UCSD-AML1 (cell line): ENCODE measurements around the gene SMG1.

Source experiments
- DNase-seq: peaks from one replicate; lab custom pipeline; 2025; ENCODE audit not compliant: unreplicated experiment; lab: John Stamatoyannopoulos, UW

The SMG1 gene

GRCh38 chr16:18855196-18855595 lies 71.0 kb downstream of the SMG1 start:
- DNase-seq, result no peak

- DNase-seq, result no peak
These were observed 72.5 kb downstream of the SMG1 start for GRCh38 chr16:18853694-18854093.

GRCh38 chr16:18852647-18853046 lies 73.6 kb downstream of the SMG1 start:
- no peak for DNase-seq

DNA sequence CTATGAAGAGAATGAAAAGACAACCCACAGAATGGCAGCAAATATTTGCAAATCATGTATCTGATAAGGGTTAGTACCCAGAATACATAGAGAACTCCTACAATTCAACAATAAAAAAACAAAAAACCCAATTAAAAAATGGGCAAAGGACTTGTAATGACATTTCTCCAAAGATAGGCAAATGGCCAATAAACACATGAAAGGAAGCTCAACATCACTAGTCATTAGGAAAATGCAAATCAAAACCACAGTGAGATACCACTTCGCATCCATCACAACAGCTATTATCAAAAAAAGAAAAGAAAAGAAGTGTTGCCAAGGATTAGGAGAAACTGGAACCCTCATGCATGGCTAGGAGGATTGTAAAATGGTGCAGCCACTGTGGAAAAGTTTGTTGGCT lies 79.8 kb downstream of the SMG1 start:
- DNase-seq, result no peak

- no peak for DNase-seq
These were observed 83.6 kb downstream of the SMG1 start for GRCh38 chr16:18842565-18842964.

DNA sequence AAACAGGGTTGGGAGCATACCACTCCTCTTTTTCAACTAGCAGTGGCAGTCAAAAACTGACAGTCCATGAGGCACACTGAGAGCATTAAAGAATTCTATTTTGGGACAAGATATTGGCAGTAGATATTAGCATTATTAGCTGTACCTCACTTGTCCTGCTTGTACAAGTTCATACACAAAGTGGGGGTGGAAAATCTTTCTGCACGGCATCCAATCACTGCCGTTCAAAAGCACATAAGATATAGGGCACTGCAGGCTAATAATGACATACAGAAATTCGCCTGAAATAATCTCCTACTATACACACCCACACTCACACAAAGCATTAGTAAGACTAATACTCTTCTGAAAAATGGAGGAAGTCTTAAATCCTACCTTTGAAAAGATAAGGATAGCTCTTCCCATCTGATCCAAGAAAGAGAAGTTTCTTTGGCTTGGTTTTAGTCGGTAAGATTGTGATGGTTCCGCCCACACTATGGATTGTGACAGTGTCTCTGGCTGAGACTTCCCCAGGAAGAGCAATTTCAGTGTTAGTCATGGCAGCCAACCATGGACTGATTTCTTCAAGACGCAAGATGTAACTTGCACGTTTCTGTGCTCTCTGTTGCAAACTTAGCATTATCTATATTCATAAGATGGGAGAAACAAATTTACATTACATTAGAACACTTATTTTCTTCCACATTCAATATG lies 84.2 kb downstream of the SMG1 start:
- DNase-seq, result no peak

- no peak for DNase-seq
These were observed 86.7 kb downstream of the SMG1 start for GRCh38 chr16:18839555-18839954.

DNA sequence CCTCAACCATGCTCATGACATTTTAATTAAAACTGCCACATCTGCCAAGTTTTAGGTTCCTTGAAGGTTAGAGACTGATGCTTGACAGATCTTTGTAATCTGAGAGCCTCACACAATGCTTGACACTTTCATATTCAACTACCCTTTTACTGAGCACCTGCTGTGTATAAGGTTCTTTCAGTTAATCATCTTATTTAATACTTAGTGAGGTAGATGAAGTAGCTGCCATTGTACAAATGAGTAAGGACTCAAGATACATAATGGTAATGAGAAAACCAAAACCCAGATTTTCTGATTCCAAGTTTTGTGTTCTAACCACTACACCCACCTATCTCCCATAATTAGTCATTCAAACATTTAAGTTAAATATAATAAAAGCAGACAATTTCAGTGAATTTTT lies 89.5 kb downstream of the SMG1 start:
- DNase-seq, result no peak

DNA sequence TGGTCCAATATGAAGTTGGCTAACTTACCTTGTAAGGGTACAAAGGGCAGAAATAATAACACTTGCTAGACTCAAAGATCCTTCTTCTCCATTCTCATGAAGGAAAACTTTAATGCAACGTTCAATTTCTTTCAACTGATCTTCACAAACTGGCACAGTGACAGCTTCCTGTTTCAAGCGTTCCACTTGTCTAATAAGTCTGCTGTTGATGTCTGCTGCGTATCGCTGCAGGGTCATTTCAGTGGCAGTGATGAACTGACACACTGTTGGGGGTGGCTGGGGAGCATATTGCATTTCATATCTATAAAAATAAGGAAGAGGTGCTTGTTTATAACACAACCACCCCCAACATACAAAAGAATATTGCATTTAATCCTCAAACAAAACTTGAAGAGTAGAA lies 91.3 kb downstream of the SMG1 start:
- DNase-seq, result no peak

DNA sequence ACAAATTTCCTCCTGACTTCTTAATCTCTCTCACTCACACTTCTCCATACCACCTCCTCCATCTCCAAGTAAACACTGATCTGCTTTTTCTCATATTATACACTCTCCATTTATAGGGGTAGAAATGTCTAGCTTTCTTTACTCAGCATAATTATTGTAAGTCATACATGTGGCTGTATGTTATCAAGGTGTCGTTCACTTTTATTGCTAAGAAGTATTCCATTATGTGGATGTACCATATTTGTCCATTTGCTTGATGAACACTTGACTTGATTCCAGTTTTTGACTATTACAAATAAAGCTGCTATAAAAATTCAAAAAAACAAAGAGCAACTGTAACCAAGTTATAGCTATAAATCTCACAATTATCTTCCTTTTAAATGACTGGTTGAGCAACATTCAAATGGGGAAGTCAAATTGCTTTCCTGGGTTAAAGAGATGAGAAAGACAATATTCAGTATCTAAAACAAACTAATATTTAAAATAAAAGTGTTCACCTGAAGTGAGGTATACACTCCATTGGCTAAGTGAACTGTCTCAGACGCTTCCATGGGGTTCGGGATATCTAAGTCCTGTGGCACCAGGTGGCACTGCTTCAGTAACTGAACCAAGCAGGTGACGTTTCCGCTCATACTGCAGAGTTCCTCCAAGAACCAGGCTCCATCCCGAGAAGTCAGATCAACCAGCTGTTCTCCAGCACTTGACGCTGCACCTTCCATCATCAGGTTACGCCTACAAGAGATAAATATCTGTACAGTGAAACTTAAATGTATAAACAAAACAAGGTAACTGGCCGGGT lies 92.3 kb downstream of the SMG1 start:
- DNase-seq, result no peak

DNA sequence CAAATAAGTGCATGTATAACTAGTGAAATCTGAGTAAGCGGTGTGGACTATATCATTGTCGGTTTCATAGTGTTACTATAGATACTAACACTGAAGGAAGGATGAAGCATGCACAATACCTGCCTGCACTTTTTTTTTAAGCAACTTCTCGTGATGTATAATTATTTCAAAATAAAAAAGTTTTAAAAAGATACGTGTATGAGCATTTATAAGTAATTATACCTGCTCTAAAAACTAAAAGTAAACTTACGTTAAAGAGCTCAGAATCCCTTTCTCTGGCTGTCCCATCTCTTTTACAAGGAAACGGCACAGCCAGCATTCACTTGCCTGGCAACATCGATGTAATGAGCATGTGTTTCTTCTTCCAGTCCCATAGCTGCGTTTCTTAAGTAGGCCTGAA lies 93.6 kb downstream of the SMG1 start:
- no peak for DNase-seq

DNA sequence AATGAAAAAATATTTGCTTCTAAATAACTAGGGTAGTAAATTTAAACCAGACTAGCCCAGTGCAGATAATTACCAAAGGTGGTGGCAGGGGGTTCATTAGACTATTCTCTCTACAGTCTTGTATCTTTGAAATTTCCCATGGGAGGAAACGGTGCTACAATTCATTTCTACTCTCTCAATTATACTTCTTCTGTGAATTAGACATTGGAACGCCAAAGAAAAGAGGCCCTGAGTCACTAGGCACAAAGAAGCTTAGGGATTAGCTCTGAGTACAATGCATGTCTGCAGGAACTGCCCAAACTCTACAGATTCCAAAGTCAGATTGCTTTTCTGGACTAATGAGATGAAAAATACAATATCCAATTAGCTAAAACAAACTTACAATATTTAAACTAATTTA lies 94.2 kb downstream of the SMG1 start:
- DNase-seq, result no peak

GRCh38 chr16:18829251-18829650 lies 97.0 kb downstream of the SMG1 start:
- no peak for DNase-seq

- no peak for DNase-seq
These were observed 98.3 kb downstream of the SMG1 start for GRCh38 chr16:18827890-18828289.

- no peak for DNase-seq
These were observed 109.9 kb downstream of the SMG1 start for GRCh38 chr16:18816286-18816685.

GRCh38 chr16:18811925-18812324 lies 114.3 kb downstream of the SMG1 start:
- no peak for DNase-seq

GRCh38 chr16:18809165-18809564 lies 117.0 kb downstream of the SMG1 start:
- no peak for DNase-seq

DNA sequence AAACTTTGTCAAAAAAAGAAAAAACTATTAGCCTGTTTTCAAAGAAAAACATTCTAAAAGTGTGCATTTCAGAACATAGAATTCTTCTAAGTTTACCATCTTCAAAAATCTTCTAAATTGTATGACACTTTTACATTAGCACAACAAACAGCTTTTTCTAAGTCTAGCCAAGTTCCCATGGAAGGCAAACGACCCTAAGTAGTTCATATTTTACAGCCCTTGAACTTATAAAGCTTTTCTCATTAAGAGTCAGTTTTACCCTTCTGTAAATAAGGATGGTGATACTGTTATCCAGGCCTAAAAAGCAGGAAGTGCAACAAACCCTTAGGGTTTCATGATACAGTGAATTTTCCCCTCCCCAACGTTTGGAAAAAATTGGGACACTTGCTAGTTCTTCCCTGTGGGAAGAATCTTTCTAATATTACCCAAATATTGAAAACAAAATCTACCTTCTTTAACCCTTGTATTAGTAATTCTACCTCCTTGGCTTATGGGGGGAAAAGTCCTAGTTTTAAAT lies 120.9 kb downstream of the SMG1 start:
- DNase-seq, result no peak

DNA sequence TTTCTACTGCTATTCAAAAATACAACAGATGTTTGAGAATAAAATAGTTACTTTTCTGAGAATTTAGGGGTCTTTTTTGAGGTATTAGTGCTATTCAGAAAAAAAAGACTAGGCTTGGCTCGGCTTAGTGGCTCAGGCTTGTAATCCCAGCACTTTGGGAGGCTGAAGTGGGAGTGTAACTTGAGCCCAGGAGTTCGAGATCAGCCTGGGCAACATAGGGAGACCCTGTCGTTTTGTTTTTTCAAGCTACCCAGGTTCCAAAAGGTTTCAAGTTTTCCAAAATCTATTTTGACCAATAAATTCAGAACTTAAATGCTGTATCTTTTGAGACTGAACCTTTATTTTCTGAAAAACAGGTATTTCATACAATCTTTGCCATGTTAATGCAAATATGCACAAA lies 121.7 kb downstream of the SMG1 start:
- DNase-seq, result no peak

GRCh38 chr16:18803569-18804462 lies 122.4 kb downstream of the SMG1 start:
- DNase-seq, result no peak

DNA sequence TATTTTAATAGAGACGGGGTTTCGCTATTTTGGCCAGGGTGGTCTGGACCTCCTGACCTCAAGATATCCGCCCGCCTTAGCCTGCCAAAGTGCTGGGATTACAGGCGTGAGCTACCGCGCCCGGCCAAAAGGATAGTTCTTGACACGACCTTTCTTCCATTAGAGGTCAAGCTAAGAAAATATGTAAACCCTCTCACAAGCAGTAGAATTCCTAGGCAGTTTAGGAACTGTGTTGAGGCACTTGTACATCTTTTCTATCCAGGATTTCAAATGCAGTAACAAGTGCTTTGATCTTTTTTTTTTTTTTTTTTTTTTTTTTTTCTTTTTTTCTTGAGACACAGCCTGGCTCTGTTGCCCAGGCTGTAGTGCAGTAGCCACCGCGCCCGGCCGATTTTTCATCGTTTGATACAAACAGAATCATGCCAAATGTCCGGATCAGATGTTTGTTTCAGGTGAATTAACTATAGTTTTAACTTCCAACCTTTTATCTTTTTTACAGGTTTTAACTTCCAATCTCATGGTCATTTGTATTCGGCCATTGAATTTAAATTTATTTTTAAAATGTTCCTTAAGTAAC lies 123.4 kb downstream of the SMG1 start:
- no peak for DNase-seq
